ENCODE data around the gene SARS1.

- no peak for TF ChIP-seq CTCF (IDR thresholded peaks at IDR 0.05)
- TF ChIP-seq POLR2A (IDR thresholded peaks at IDR 0.05) = no peak
Observed at GRCh38 chr1:109181085-109181806, 32.5 kb upstream of the SARS1 start.

Measured in tibial nerve (tissue), 3 donors.